ENCODE measurements around the gene GPR25.

DNA sequence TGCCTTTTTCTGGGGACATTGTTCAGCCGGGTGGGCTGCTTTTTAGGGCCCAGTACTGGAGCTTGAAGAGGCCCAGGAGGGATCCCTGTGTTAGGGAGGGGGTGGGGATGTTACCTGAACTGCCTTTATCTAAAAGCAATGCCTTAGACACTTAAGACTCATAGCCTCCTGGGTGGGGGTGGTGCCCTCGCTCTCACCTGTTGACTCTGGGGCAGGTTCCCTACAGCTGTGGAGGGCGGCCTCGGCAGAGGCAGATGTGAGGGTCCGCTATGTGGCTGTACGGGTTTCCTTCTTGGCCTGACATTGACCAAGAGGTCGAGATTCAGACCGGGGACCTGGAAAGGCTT is 22.6 kb downstream of the GPR25 start:
- no peak for TF ChIP-seq POLR2AphosphoS5 (IDR thresholded peaks at IDR 0.05)
- TF ChIP-seq, protein P1, sequence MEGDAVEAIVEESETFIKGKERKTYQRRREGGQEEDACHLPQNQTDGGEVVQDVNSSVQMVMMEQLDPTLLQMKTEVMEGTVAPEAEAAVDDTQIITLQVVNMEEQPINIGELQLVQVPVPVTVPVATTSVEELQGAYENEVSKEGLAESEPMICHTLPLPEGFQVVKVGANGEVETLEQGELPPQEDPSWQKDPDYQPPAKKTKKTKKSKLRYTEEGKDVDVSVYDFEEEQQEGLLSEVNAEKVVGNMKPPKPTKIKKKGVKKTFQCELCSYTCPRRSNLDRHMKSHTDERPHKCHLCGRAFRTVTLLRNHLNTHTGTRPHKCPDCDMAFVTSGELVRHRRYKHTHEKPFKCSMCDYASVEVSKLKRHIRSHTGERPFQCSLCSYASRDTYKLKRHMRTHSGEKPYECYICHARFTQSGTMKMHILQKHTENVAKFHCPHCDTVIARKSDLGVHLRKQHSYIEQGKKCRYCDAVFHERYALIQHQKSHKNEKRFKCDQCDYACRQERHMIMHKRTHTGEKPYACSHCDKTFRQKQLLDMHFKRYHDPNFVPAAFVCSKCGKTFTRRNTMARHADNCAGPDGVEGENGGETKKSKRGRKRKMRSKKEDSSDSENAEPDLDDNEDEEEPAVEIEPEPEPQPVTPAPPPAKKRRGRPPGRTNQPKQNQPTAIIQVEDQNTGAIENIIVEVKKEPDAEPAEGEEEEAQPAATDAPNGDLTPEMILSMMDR (IDR thresholded peaks at IDR 0.05): no peak
